SK-N-SH (cell line): ENCODE results near the gene RALY. TPM values are rescaled to one million over a fixed set of nuclear protein-coding genes. Genes with fewer than 3 reads are reported as not detected.

ENCODE experiments used
- CTCF ChIA-PET: fragments of 300-600, 350-600 bp; formaldehyde crosslinking; extraction: SDS; loops from one replicate; lab custom pipeline; 2021; lab: Yijun Ruan, JAX
- POLR2A ChIA-PET: fragments of 350-600 bp; sonication (Branson Sonifier 250); formaldehyde crosslinking; extraction: SDS; loops from one replicate; lab custom pipeline; 2020; ENCODE audit warnings: antibody characterized with exemption, inconsistent platforms; lab: Yijun Ruan, JAX
- DNase-seq: peaks from one replicate; pipeline ENCODE4 v3.0.0; 2012
- H2AFZ ChIP-seq: fragments of 200-600 bp; sonication (generic); 2 replicates; pipeline ENCODE4 v1.8.1; 2016; ENCODE audit warnings: antibody characterized with exemption, mild to moderate bottlenecking, low read depth
- H3F3A ChIP-seq: fragments of 200-600 bp; sonication (generic); replicated peaks from 2 replicates; pipeline ENCODE3; 2016; ENCODE audit warnings: antibody characterized with exemption, mild to moderate bottlenecking; ENCODE audit not compliant: insufficient read depth
- H3K27ac ChIP-seq, 2 experiments: fragments of 200-500 bp in 1 of 2; fragments of 200-600 bp in 1 of 2; sonication (Bioruptor generic) in 1 of 2; sonication (generic), shearing (Covaris generic) in 1 of 2; 2 replicates each; pipeline versions ENCODE4 v1.5.1 to v1.6.1; 2014 to 2016; ENCODE audit warnings: low read depth in 2 of 2, inconsistent platforms in 1 of 2, low read length in 1 of 2, mild to moderate bottlenecking in 1 of 2, mixed read lengths in 1 of 2
- H3K27me3 ChIP-seq: fragments of 200-600 bp; sonication (generic), shearing (Covaris generic); 2 replicates; pipeline ENCODE4 v1.6.1; 2016; ENCODE audit warnings: mixed run types; ENCODE audit not compliant: insufficient read depth
- H3K36me3 ChIP-seq, 2 experiments: fragments of 200-500 bp in 1 of 2; fragments of 200-600 bp in 1 of 2; sonication (Bioruptor generic) in 1 of 2; sonication (generic) in 1 of 2; replicated peaks in 1 of 2; 2 replicates each; pipeline versions ENCODE3 to v1.5.1; 2014 to 2016; ENCODE audit warnings: low read length in 1 of 2, mild to moderate bottlenecking in 1 of 2; ENCODE audit not compliant: insufficient read depth in 2 of 2, control insufficient read depth in 1 of 2
- H3K4me1 ChIP-seq, 2 experiments: fragments of 200-500 bp in 1 of 2; fragments of 200-600 bp in 1 of 2; sonication (Bioruptor generic) in 1 of 2; sonication (generic), shearing (Covaris generic) in 1 of 2; 2 replicates each; pipeline versions ENCODE4 v1.5.1 to v1.6.1; 2014 to 2016; ENCODE audit warnings: low read depth in 1 of 2, low read length in 1 of 2, mixed run types in 1 of 2; ENCODE audit not compliant: insufficient read depth in 2 of 2, control insufficient read depth in 1 of 2
- H3K4me2 ChIP-seq: fragments of 200-600 bp; sonication (generic), shearing (Covaris generic); 2 replicates; pipeline ENCODE4 v1.6.1; 2017; ENCODE audit warnings: mixed run types
- H3K4me3 ChIP-seq, 2 experiments: fragments of 200-500 bp in 1 of 2; fragments of 200-600 bp in 1 of 2; sonication (Bioruptor generic) in 1 of 2; sonication (generic), shearing (Covaris generic) in 1 of 2; 2 replicates each; pipeline versions ENCODE4 v1.5.1 to v1.8.1; 2014 to 2016; ENCODE audit warnings: low read depth in 2 of 2, inconsistent platforms in 1 of 2, low read length in 1 of 2, mild to moderate bottlenecking in 1 of 2, mixed read lengths in 1 of 2, moderate library complexity in 1 of 2
- H3K79me2 ChIP-seq: fragments of 200-600 bp; sonication (generic); 2 replicates; pipeline ENCODE4 v1.8.1; 2017; ENCODE audit warnings: mild to moderate bottlenecking; ENCODE audit not compliant: insufficient read depth
- H3K9ac ChIP-seq: fragments of 200-600 bp; sonication (generic); 2 replicates; pipeline ENCODE4 v1.6.1; 2017; ENCODE audit warnings: mixed run types
- H3K9me2 ChIP-seq: fragments of 200-600 bp; sonication (generic); 2 replicates; pipeline ENCODE4 v1.6.1; 2017; ENCODE audit warnings: mixed run types
- H3K9me3 ChIP-seq: fragments of 200-600 bp; sonication (generic); 2 replicates; pipeline ENCODE4 v1.6.1; 2017; ENCODE audit warnings: mixed run types, mild to moderate bottlenecking, moderate library complexity
- H4K20me1 ChIP-seq: fragments of 200-600 bp; sonication (generic); 2 replicates; pipeline ENCODE4 v1.6.1; 2017; ENCODE audit warnings: mild to moderate bottlenecking, mixed run types; ENCODE audit not compliant: insufficient read depth
- CTCF ChIP-seq: fragments of 200-600 bp; sonication (generic); IDR thresholded peaks from 2 replicates; pipeline ENCODE4 v1.6.1; 2017; ENCODE audit warnings: antibody characterized with exemption, mild to moderate bottlenecking, moderate library complexity
- ELF1 ChIP-seq: IDR thresholded peaks from 2 replicates; pipeline ENCODE4 v1.4.0; 2012
- EZH2phosphoT487 ChIP-seq: fragments of 200-600 bp; sonication (generic); IDR thresholded peaks from 2 replicates; pipeline ENCODE4 v1.6.1; 2017; ENCODE audit warnings: low read depth, mixed run types, mild to moderate bottlenecking, antibody characterized with exemption, moderate library complexity, borderline replicate concordance
- FOXM1 ChIP-seq: IDR thresholded peaks from 2 replicates; pipeline ENCODE4 v1.4.0; 2012; ENCODE audit warnings: low read depth, mild to moderate bottlenecking
- JUND ChIP-seq: IDR thresholded peaks from 2 replicates; pipeline ENCODE4 v1.4.0; 2012
- MEF2A ChIP-seq: IDR thresholded peaks from 2 replicates; pipeline ENCODE4 v1.4.0; 2012; ENCODE audit warnings: low read depth, borderline replicate concordance
- MXI1 ChIP-seq: IDR thresholded peaks from 2 replicates; pipeline ENCODE4 v1.6.1; 2012; ENCODE audit warnings: mild to moderate bottlenecking, low read depth, low read length, improper control_type of control experiment
- NFIC ChIP-seq: IDR thresholded peaks from 2 replicates; pipeline ENCODE4 v1.4.0; 2012; ENCODE audit warnings: borderline replicate concordance
- NRF1 ChIP-seq: IDR thresholded peaks from 2 replicates; pipeline ENCODE4 v1.6.1; 2012; ENCODE audit warnings: low read depth, mild to moderate bottlenecking, low read length
- RAD21 ChIP-seq: IDR thresholded peaks from 2 replicates; pipeline ENCODE4 v1.6.1; 2012; ENCODE audit warnings: mild to moderate bottlenecking, low read length
- RCOR1 ChIP-seq: fragments of 150-350 bp; IDR thresholded peaks from 2 replicates; pipeline ENCODE4 v1.6.1; 2017; ENCODE audit warnings: antibody characterized with exemption, low read length
- SIN3A ChIP-seq: IDR thresholded peaks from 2 replicates; pipeline ENCODE4 v1.6.1; 2012; ENCODE audit warnings: low read depth, mild to moderate bottlenecking, low read length, moderate library complexity, borderline replicate concordance
- TAF1 ChIP-seq: IDR thresholded peaks from 2 replicates; pipeline ENCODE4 v1.6.1; 2012; ENCODE audit warnings: low read depth, mild to moderate bottlenecking, low read length, moderate library complexity, borderline replicate concordance
- TCF12 ChIP-seq: IDR thresholded peaks from 2 replicates; pipeline ENCODE4 v1.4.0; 2012
- TEAD4 ChIP-seq: IDR thresholded peaks from 2 replicates; pipeline ENCODE4 v1.4.0; 2012; ENCODE audit warnings: mild to moderate bottlenecking, borderline replicate concordance; ENCODE audit not compliant: insufficient read depth
- USF2 ChIP-seq: fragments of 150-350 bp; IDR thresholded peaks from 2 replicates; pipeline ENCODE4 v1.6.1; 2017; ENCODE audit warnings: antibody characterized with exemption, low read length, low read depth, borderline replicate concordance
- YY1 ChIP-seq: IDR thresholded peaks from 2 replicates; pipeline ENCODE4 v1.4.0; 2012; ENCODE audit warnings: low read depth, mild to moderate bottlenecking
- ZBTB33 ChIP-seq: IDR thresholded peaks from 2 replicates; pipeline ENCODE4 v1.4.0; 2012; ENCODE audit warnings: low read depth, borderline replicate concordance
- WGBS: methylation state at CpG from one replicate; pipeline ENCODE4 v1.1.6; 2017; ENCODE audit warnings: low lambda C conversion rate; 5-methylcytosine and 5-hydroxymethylcytosine counted together
- polyA plus RNA-seq, 3 experiments: library from polyadenylated mRNA; depleted of rRNA; stranded (reverse); fragments of >200 nt; gene quantifications; 2 replicates each; pipeline ENCODE4 v1.2.3, GENCODE V29; 2012
- TF ChIP-seq, protein P1 (sequence below): IDR thresholded peaks from 2 replicates; pipeline ENCODE4; 2012
- TF ChIP-seq, protein P2 (sequence below): IDR thresholded peaks from 2 replicates; pipeline ENCODE4 v1.4.0; 2012; ENCODE audit warnings: low read depth, borderline replicate concordance

RALY gene
- polyA plus RNA-seq, 1 of the 3 experiments (the other 2 are of a cell fraction): 130 TPM

DNA sequence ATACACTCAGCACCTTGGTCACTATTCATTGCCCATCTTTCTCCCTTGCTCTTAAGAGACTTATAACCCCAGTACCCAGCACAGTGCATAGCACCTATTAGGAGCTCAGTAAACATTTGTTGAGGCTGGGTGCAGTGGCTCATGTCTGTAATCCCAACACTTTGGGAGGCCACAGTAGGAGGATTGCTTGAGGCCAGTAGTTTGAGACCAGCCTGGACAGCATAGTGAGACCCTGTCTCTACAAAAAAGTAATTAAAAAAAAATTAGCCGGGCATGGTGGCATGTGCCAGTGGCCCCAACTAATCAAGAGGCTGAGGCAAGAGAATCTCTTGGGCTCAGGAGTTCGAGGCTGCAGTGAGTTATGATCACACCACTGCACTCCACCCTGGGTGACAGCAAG, 126.5 kb downstream of the RALY start:
- Histone ChIP-seq H3F3A (peaks cover 6% of the 10 kb centered on the region), H3K9me2 (no peaks in the 10 kb centered on the region), H3K4me2 (no peak overlapping the region), H3K27me3 (no peaks in the 10 kb centered on the region), H4K20me1 (no peaks in the 10 kb centered on the region), H3K4me3 (no peak overlapping the region), H3K9me3 (no peaks in the 10 kb centered on the region), H3K36me3 (no peaks in the 10 kb centered on the region), H3K9ac (no peak overlapping the region), H2AFZ (no peak overlapping the region), H3K27ac (no peak overlapping the region), H3K4me1 (peaks cover 0 to 4% of the 10 kb centered on the region in 2 experiments; a peak in 3 of 4 replicates), H3K79me2 (no peaks in the 10 kb centered on the region)
- CTCF ChIA-PET: interaction anchor here (1.0 to 5.5 kb wide), 2 partner anchors 9 to 257 kb away, joined by 6 to 25 read pairs; no protein-coding TSS in a partner anchor
- POLR2A ChIA-PET: no interaction called here
- 64% methylated on average over 2 of the region's 2 CpGs for WGBS
- DNase-seq: no peak
- TF ChIP-seq, protein P1, sequence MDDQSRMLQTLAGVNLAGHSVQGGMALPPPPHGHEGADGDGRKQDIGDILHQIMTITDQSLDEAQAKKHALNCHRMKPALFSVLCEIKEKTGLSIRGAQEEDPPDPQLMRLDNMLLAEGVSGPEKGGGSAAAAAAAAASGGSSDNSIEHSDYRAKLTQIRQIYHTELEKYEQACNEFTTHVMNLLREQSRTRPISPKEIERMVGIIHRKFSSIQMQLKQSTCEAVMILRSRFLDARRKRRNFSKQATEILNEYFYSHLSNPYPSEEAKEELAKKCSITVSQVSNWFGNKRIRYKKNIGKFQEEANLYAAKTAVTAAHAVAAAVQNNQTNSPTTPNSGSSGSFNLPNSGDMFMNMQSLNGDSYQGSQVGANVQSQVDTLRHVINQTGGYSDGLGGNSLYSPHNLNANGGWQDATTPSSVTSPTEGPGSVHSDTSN: no peak
- TF ChIP-seq USF2 (no peak), TAF1 (no peak)

GRCh38 chr20:34122274-34122980, 128.7 kb downstream of the RALY start:
- H3K27me3 ChIP-seq: no peaks in the 10 kb centered on the region
- no peaks in the 10 kb centered on the region for H4K20me1 ChIP-seq
- H3F3A ChIP-seq: peaks cover 6% of the 10 kb centered on the region
- H3K27ac ChIP-seq: no peak overlapping the region
- ChIA-PET CTCF (interaction anchor here (1.0 to 1.2 kb wide), 3 partner anchors 8 to 40 kb away, joined by 3 to 4 read pairs (median 3); no protein-coding TSS in a partner anchor), POLR2A (no interaction called here)
- H3K79me2 ChIP-seq: no peaks in the 10 kb centered on the region
- H3K9me3 ChIP-seq: no peaks in the 10 kb centered on the region
- WGBS: 93% methylated on average over 41 of the region's 43 CpGs
- no peaks in the 10 kb centered on the region for H3K36me3 ChIP-seq
- H3K9ac ChIP-seq: no peak overlapping the region
- no peak overlapping the region for H2AFZ ChIP-seq
- no peak overlapping the region for H3K4me3 ChIP-seq
- H3K4me2 ChIP-seq: no peak overlapping the region
- DNase-seq: no peak
- H3K4me1 ChIP-seq: peaks cover 0 to 4% of the 10 kb centered on the region in 2 experiments; a peak in 3 of 4 replicates
- no peaks in the 10 kb centered on the region for H3K9me2 ChIP-seq
- TF ChIP-seq ZBTB33 (no peak), ELF1 (no peak), TEAD4 (no peak), EZH2phosphoT487 (no peak), MEF2A (no peak), SIN3A (no peak), JUND (no peak), USF2 (no peak), TAF1 (no peak), TCF12 (no peak), CTCF (no peak), MXI1 (no peak), YY1 (no peak), FOXM1 (no peak), RAD21 (no peak), RCOR1 (no peak), NFIC (no peak), NRF1 (no peak)
- TF ChIP-seq, protein P2, sequence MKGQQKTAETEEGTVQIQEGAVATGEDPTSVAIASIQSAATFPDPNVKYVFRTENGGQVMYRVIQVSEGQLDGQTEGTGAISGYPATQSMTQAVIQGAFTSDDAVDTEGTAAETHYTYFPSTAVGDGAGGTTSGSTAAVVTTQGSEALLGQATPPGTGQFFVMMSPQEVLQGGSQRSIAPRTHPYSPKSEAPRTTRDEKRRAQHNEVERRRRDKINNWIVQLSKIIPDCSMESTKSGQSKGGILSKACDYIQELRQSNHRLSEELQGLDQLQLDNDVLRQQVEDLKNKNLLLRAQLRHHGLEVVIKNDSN: no peak
